Calu3 (cell line): Measurements from ENCODE around the gene CRYZL1. TPM values are rescaled to one million over a fixed set of nuclear protein-coding genes. Genes with fewer than 3 reads are reported as not detected.

Experiments
- BruUV-seq: library from RNA; stranded (reverse); fragments of 400-500 nt; replicated peaks from 2 replicates; lab custom pipeline; 2021; lab: Mats Ljungman, UMichigan
- CTCF ChIA-PET: fragments of 300-600 bp; sonication (Branson Sonifier 250); formaldehyde crosslinking; loops from one replicate; lab custom pipeline; 2022; ENCODE audit warnings: antibody characterized with exemption; lab: Charles Lee
- DNase-seq: peaks from one replicate; pipeline ENCODE4 v3.0.0; 2022
- H3K27ac Mint-ChIP-seq: one replicate; pipeline ENCODE4 v1.8.0; 2022; ENCODE audit warnings: mixed read lengths; ENCODE audit not compliant: unreplicated experiment
- H3K27me3 Mint-ChIP-seq: one replicate; pipeline ENCODE4 v1.8.0; 2022; ENCODE audit warnings: mixed read lengths; ENCODE audit not compliant: unreplicated experiment
- H3K36me3 Mint-ChIP-seq: one replicate; pipeline ENCODE4 v1.8.0; 2022; ENCODE audit warnings: mild to moderate bottlenecking, moderate library complexity, mixed read lengths; ENCODE audit not compliant: insufficient read depth, unreplicated experiment
- H3K4me1 Mint-ChIP-seq: one replicate; pipeline ENCODE4 v1.8.0; 2022; ENCODE audit warnings: mild to moderate bottlenecking, low read depth, mixed read lengths; ENCODE audit not compliant: unreplicated experiment
- H3K4me3 Mint-ChIP-seq: one replicate; pipeline ENCODE4 v1.8.0; 2022; ENCODE audit warnings: mild to moderate bottlenecking, low read depth, moderate library complexity, mixed read lengths; ENCODE audit not compliant: unreplicated experiment
- H3K9me3 Mint-ChIP-seq: one replicate; pipeline ENCODE4 v1.8.0; 2022; ENCODE audit warnings: low read depth, mixed read lengths; ENCODE audit not compliant: unreplicated experiment
- intact Hi-C: fragments of 100-400 bp; cut with micrococcal nuclease; formaldehyde crosslinking; loops from one replicate; pipeline ENCODE4 v1.10.0; 2022; ENCODE audit not compliant: unreplicated experiment
- total RNA-seq: library from RNA; stranded (reverse); gene quantifications from 2 replicates; pipeline ENCODE4 v1.2.3, GENCODE V29; 2022
- TF ChIP-seq, protein P1 (sequence below): fragments of 200-600 bp; IDR thresholded peaks from one replicate; pipeline ENCODE4 v1.8.0; 2022; ENCODE audit warnings: antibody characterized with exemption; ENCODE audit not compliant: unreplicated experiment

The CRYZL1 gene
- total RNA-seq, 1 experiment from 2014 or later: 22.1 TPM

DNA sequence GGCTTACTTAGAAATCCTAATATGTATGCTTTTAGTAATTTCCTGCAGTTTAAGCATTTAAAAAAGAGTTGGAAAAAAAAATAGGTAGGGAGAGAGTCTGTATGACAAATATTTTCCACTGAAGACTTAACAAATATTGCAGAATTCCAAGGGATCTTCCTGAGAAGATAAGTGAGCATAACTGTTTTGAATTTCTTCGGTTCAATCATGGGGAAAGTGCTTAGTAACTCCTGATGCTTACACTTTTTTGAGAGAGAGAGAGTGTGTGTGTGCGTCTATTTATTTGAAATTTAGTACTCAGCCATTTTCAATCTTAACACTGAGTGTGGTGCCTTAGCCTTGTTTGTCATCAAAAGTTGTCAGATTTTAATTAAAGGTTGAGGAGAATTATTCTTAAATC is 80.2 kb downstream of the CRYZL1 start:
- CTCF ChIA-PET: no interaction called here
- TF ChIP-seq, protein P1, sequence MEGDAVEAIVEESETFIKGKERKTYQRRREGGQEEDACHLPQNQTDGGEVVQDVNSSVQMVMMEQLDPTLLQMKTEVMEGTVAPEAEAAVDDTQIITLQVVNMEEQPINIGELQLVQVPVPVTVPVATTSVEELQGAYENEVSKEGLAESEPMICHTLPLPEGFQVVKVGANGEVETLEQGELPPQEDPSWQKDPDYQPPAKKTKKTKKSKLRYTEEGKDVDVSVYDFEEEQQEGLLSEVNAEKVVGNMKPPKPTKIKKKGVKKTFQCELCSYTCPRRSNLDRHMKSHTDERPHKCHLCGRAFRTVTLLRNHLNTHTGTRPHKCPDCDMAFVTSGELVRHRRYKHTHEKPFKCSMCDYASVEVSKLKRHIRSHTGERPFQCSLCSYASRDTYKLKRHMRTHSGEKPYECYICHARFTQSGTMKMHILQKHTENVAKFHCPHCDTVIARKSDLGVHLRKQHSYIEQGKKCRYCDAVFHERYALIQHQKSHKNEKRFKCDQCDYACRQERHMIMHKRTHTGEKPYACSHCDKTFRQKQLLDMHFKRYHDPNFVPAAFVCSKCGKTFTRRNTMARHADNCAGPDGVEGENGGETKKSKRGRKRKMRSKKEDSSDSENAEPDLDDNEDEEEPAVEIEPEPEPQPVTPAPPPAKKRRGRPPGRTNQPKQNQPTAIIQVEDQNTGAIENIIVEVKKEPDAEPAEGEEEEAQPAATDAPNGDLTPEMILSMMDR: no peak
- DNase-seq: no peak
- Mint-ChIP-seq H3K4me1 (peaks cover 2% of the 10 kb centered on the region), H3K27me3 (no peaks in the 10 kb centered on the region), H3K27ac (no peak overlapping the region), H3K36me3 (peaks cover 41% of the 10 kb centered on the region), H3K9me3 (no peaks in the 10 kb centered on the region), H3K4me3 (no peak overlapping the region)
- BruUV-seq: no TSS peak
- intact Hi-C loops: no loop called here

- peaks cover 45% of the 10 kb centered on the region for H3K36me3 Mint-ChIP-seq
- DNase-seq: no peak
Measured at GRCh38 chr21:33560965-33561364, 80.6 kb downstream of the CRYZL1 start.

DNA sequence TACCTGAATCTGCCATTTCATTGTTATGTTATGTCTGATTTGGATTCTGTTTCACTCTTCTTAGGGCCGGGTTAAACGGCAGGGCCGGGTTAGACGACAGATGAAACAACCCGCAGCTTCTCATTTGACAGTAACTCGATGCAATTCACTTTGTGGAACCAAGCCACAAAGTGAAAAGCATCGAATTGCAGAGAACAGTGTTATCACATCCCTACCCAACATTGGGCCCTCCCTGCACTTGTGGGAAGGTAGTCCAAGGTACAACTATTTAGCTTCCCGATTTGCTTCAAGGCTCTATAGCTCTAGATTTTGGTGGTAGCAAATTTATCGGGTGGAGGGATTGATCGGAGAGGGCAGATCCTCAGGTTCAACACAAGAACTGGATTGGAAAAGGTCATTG is 81.7 kb downstream of the CRYZL1 start:
- CTCF ChIA-PET: no interaction called here
- TF ChIP-seq, protein P1: no peak
- H3K36me3 Mint-ChIP-seq: peaks cover 50% of the 10 kb centered on the region
- H3K4me3 Mint-ChIP-seq: no peak overlapping the region
- no peak for DNase-seq
- BruUV-seq: no TSS peak
- H3K27me3 Mint-ChIP-seq: no peaks in the 10 kb centered on the region
- H3K9me3 Mint-ChIP-seq: no peaks in the 10 kb centered on the region
- H3K4me1 Mint-ChIP-seq: peaks cover 9% of the 10 kb centered on the region
- H3K27ac Mint-ChIP-seq: no peak overlapping the region
- intact Hi-C loops: no loop called here

More at GRCh38 chr21:33560965-33561364, 80.6 kb downstream of the CRYZL1 start:
- BruUV-seq: no TSS peak
- intact Hi-C loops: no loop called here
- Mint-ChIP-seq H3K4me1 (peaks cover 6% of the 10 kb centered on the region), H3K27ac (no peak overlapping the region), H3K9me3 (no peaks in the 10 kb centered on the region), H3K27me3 (no peaks in the 10 kb centered on the region), H3K4me3 (no peak overlapping the region)
- TF ChIP-seq, protein P1: no peak
- CTCF ChIA-PET: no interaction called here

DNA sequence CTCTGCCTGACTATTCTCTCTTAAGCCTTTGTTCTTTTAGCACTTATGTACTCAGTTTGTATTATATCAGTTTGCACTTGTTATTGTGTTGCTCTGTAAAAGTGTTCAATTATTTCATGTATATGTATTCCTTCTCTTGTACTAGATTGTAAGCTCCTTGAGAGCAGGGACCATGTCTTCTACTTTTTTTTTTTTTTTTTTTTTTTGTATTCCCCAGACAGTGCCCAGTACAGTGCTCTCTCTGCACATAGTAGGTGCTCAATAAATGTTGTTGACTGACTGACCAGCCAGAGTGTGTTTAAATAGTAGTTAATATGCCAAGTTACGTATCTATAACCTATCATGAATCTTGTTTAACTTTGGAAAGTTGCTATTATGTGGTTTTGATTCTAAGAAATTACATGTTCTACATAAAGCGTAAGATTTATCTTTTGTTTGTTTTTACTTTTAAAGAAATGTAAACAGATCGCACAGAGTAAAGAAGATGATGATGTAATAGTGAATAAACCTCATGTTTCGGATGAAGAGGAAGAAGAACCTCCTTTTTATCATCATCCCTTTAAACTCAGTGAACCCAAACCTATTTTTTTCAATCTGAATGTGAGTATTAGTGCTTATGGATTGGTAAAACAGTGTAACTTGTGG is 82.6 kb downstream of the CRYZL1 start:
- TF ChIP-seq, protein P1: no peak
- Mint-ChIP-seq H3K4me1 (peaks cover 9% of the 10 kb centered on the region), H3K27ac (no peak overlapping the region), H3K27me3 (no peaks in the 10 kb centered on the region), H3K36me3 (peaks cover 58% of the 10 kb centered on the region), H3K9me3 (no peaks in the 10 kb centered on the region), H3K4me3 (no peak overlapping the region)
- intact Hi-C loops: no loop called here
- no TSS peak for BruUV-seq
- CTCF ChIA-PET: interaction anchor here (0.6 kb wide), 1 partner anchor 339 kb away, joined by 3 read pairs; no protein-coding TSS in a partner anchor
- DNase-seq: no peak
